HG03565 (cell line): ENCODE results near the gene PSMB7.

Experiments
- ATAC-seq: cut with Tn5 transposase; IDR thresholded peaks from one replicate; pipeline ENCODE4 v1.9.1; 2021; ENCODE audit warnings: mild to moderate bottlenecking, moderate library complexity; ENCODE audit not compliant: unreplicated experiment

The PSMB7 gene

GRCh38 chr9:124385623-124386022 lies 29.6 kb downstream of the PSMB7 start:
- ATAC-seq: no peak

GRCh38 chr9:124384846-124385245 lies 30.4 kb downstream of the PSMB7 start:
- ATAC-seq: no peak

DNA sequence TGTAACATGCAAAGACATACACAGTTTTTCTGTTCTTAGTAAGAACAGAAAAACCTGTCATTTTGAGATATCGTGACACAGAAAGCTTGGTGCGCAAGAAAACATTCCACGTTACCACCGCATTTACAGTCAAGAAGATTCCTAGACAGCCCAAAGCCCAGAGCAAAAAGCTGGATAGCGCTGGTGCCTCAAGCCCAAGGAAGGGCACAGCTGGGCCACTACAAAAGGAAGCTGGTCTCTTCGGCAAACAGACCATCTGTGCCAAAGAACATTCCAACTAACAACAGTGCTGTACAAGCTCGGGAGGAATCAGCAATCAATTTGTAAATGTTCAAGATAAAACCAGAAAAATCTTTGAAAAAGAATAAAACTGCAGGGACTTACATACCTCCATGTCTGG lies 31.0 kb downstream of the PSMB7 start:
- ATAC-seq: no peak

- ATAC-seq: no peak
Measured at GRCh38 chr9:124381170-124381945, 33.9 kb downstream of the PSMB7 start.

GRCh38 chr9:124377551-124378406 lies 37.5 kb downstream of the PSMB7 start:
- ATAC-seq: no peak

DNA sequence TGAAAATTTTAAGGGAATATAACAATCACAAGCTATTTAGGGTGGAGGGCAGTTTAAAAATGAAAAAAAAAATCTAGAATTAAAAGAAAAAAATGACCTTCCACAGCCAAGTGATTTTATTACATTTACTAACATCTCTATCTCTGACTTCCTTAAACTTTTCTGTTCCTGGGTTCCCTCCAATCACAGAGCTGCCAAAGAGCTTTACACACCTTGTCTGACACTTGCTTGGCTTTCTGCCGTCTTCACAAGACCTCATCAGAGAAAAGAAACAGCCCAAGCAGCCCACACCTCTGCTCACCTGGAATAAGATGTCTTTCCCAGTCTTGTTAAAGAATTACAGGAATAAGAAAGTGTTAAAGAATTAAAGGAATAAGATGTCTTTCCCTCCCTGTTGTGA lies 38.9 kb downstream of the PSMB7 start:
- ATAC-seq: no peak

- no peak for ATAC-seq
Measured at GRCh38 chr9:124375726-124376125, 39.5 kb downstream of the PSMB7 start.

DNA sequence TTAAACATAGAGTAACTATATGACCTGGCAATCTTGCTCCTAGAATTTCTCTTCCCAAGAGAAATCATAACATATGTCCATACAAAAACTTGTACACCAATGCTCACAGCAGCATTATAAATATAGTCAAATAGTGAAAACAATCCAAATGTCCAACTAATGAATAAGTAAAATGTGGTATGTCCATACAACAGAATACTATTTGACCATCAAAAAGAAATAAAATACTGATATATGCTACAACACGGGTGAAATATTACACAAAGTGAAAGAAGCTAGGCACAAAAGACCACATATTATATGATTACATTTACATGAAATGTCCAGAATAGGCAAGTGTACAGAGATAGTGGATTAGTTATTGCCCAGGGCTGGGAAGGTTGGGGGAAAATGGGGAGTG lies 41.4 kb downstream of the PSMB7 start:
- no peak for ATAC-seq

- no peak for ATAC-seq
Measured at GRCh38 chr9:124373386-124373785, 41.9 kb downstream of the PSMB7 start.

- ATAC-seq: no peak
Measured at GRCh38 chr9:124372038-124372437, 43.2 kb downstream of the PSMB7 start.

DNA sequence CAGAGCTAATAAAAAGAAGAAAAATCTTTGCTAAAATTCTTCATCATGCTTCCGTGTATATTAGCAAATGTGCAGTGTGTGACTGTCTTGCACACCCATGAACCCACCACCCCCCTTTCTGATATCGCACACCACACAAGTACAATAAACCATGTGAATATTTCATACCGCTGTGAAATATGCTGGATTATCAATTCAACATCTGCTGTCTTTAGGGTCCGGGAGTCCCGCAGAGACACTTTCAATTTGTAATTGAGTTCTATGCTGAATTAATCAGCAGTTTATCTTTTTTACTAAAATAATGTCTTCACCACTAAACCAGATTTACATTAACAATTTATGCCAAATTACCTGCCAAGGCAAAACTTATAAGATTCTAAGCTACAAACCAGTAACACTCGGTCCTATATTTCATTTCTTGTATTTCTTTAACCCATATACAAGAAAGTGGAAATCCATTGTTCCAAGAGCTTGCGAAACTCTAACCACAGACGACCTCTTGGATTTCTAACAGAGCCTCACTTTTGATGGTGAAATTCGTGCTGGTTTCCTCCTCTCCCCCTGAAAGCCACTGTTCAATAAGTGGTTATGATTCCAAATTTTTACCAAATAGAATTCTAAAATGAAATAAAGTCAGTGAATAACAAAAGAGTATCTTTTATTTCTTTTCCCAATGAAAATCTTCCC lies 44.2 kb downstream of the PSMB7 start:
- ATAC-seq: no peak

DNA sequence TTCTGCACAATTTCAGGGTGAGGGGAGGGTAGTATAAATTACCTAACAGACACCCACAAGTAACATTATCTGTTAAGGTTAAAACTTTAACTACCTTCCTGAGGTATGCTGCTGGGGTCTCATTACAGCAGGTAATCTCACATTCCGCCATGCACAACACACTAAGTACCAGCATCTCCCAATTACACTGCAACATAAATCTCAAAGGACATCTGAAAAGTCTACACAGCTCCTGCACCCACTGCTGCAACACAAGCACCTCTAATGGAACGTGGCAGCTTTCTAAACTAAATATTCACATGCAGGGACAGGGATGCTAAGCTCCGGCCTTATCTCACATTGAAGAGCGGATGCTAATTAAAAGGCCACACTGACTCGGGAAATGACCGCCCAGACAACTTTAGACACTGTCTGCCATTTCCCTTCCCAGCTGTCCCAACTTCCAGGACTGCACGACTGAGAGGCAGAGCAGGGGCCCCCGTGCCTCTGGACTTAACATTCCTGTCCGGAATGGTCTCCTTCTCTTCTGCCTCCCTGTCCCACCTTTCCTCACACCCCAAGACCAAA lies 45.9 kb downstream of the PSMB7 start:
- no peak for ATAC-seq

DNA sequence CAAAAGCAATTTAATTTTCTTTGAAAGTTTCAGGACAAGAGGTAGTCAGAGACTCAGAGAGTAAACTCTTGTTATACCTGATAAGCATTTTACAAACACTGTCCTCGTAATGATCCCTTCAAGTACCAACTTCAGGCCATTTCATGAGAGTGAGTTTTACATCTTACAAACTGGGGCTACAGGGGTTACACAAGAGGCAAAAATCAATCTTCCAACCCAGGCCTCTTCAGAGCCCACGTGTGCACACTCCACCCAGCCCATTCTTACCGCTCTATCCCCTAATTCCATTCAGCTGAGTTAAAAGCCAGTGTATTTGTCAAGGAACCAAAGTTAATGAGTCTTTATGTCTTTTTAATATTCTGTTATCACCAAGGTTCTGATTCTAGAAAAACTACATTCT lies 46.5 kb downstream of the PSMB7 start:
- ATAC-seq: no peak

- no peak for ATAC-seq
Measured at GRCh38 chr9:124366476-124367220, 48.6 kb downstream of the PSMB7 start.

GRCh38 chr9:124365036-124365435 lies 50.2 kb downstream of the PSMB7 start:
- ATAC-seq: no peak

DNA sequence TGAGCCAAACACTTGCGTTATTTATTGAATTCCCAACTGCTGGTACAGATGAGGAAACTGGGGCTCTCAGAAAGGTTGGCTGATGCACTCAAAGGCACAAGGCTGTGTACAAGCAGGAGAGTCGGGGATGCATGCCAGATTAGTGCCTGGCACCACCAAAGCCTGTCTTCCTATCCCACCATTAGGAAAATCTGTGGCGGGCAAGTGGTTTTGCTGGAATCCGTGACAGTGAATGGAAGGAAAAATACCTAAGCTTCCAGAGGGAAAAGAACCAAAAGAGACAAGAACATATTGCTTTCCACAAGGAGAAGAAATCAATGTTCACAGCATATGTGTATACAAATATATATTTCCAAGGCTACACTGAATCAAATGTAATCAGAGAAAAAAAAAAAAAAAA lies 51.1 kb downstream of the PSMB7 start:
- no peak for ATAC-seq

DNA sequence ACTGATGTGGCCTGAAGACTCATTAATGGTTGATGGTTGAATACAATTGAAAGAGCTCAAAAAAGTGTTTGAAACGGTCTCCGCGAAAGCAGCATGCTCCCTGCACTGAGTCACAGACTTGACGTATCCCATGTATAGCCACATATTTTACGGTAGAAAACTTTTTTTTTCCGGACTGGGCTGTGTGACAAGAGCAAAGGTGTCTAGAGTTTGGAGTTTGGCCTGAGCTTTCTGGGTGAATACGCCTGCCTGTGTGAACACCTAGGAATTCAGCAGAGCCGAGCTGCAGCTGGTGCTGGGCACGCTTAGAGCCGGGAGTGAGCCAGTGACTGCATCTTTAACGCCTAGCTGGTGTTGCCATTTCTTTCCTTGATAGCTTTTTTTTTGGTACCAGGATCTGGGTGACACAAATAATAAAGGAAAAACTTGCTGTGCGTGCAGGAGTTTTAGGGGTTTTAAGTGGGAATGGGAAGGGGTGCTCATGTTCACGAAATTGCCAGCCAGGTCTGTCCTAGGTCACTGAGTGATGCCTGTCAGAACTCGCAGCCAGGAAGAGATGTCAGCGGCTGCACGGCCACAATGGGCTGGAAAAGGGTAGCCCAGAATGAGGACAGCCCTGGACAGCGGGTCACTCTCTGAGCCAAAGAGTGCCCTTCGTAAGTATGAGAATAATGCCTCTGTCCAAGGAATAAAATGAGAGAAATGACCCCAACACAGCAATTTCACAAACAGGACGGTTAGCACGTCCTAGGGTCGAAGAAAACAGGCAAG lies 51.7 kb downstream of the PSMB7 start:
- no peak for ATAC-seq

GRCh38 chr9:124361128-124361527 lies 54.1 kb downstream of the PSMB7 start:
- ATAC-seq: no peak

- no peak for ATAC-seq
Measured at GRCh38 chr9:124359855-124360678, 55.2 kb downstream of the PSMB7 start.
